Measurements from ENCODE around the gene PIGS. TPM values are rescaled to one million over a fixed set of nuclear protein-coding genes. Genes with fewer than 3 reads are reported as not detected.

PIGS gene
- total RNA-seq, 1 donor from 2014 or later: 43.0 TPM

GRCh38 chr17:28599311-28600184 lies 28.2 kb upstream of the PIGS start:
- DNase-seq (peak; percentile 78), ATAC-seq (peak; percentile 57)
- TF ChIP-seq CTCF (IDR thresholded peaks at IDR 0.05): no peak
- peak overlapping the region; percentile 93 for H3K27ac ChIP-seq
- intact Hi-C loops (cut with DNase I): no loop called here
- no peaks in the 10 kb centered on the region for H3K27me3 ChIP-seq
- H3K4me3 ChIP-seq: peak overlapping the region; percentile 76
- no peaks in the 10 kb centered on the region for H3K9me3 ChIP-seq
- H3K36me3 ChIP-seq: no peaks in the 10 kb centered on the region
- peaks cover 6% of the 10 kb centered on the region for H3K4me1 ChIP-seq

- H3K4me1 ChIP-seq: peaks cover 6% of the 10 kb centered on the region
- no peaks in the 10 kb centered on the region for H3K9me3 ChIP-seq
- H3K27ac ChIP-seq: peak within 1 kb of the TSS; percentile 93
- DNase-seq (peak; percentile 95), ATAC-seq (peak; percentile 100)
- no peak for TF ChIP-seq CTCF (IDR thresholded peaks at IDR 0.05)
- H3K36me3 ChIP-seq: no peaks in the 10 kb centered on the region
- intact Hi-C loops (cut with DNase I): no loop called here
- peak within 1 kb of the TSS; percentile 76 for H3K4me3 ChIP-seq
- H3K27me3 ChIP-seq: no peaks in the 10 kb centered on the region
Measured at GRCh38 chr17:28598799-28599310, 27.5 kb upstream of the PIGS start, which contains the start of gene SPAG5. TSS of gene SPAG5 (minus strand) at chr17:28599025. CDS start at chr17:28598946, 79 bp downstream.

GRCh38 chr17:28598389-28598788 lies 27.1 kb upstream of the PIGS start:
- ATAC-seq: no peak
- Histone ChIP-seq H3K36me3 (no peaks in the 10 kb centered on the region), H3K9me3 (no peaks in the 10 kb centered on the region), H3K27ac (no peak overlapping the region), H3K4me3 (peak overlapping the region; percentile 76), H3K4me1 (peaks cover 6% of the 10 kb centered on the region), H3K27me3 (no peaks in the 10 kb centered on the region)
- intact Hi-C loops (cut with DNase I): no loop called here
- DNase-seq: no peak
- TF ChIP-seq CTCF (IDR thresholded peaks at IDR 0.05): no peak

- intact Hi-C loops (cut with DNase I): no loop called here
- no peak for ATAC-seq
- peak overlapping the region; percentile 76 for H3K4me3 ChIP-seq
Measured at GRCh38 chr17:28597606-28598383, 26.5 kb upstream of the PIGS start.

More at GRCh38 chr17:28597606-28598383, 26.5 kb upstream of the PIGS start:
- Histone ChIP-seq H3K27me3 (no peaks in the 10 kb centered on the region), H3K36me3 (no peaks in the 10 kb centered on the region), H3K4me1 (peaks cover 6% of the 10 kb centered on the region), H3K9me3 (no peaks in the 10 kb centered on the region), H3K27ac (no peak overlapping the region)
- TF ChIP-seq CTCF (IDR thresholded peaks at IDR 0.05): no peak
- no peak for DNase-seq

Data from upper lobe of right lung (tissue), 1 donor.